Heart right ventricle (tissue), 16 donors: ENCODE data around the gene EXD3. TPM values are rescaled to one million over a fixed set of nuclear protein-coding genes. Genes with fewer than 3 reads are reported as not detected.

Experiments used
- ATAC-seq, 8 donors: fragments of 200-7000 bp; cut with Tn5 transposase; one replicate each; pipeline ENCODE4 v1.9.1; 2020; ENCODE audit warnings: mild to moderate bottlenecking in 8 of 8, moderate library complexity in 8 of 8, moderate number of reproducible peaks in 1 of 8
- DNase-seq, 2 donors: peaks; one replicate each; pipeline ENCODE4 v3.0.0-alpha.2; 2020
- H3K27ac ChIP-seq, 10 donors: fragments of 200-600 bp; sonication (generic) in 2 of 10; one replicate each; pipeline versions ENCODE4 v1.5.0 to v1.8.0; 2020 to 2022; ENCODE audit warnings: mild to moderate bottlenecking in 3 of 10
- H3K27me3 ChIP-seq, 7 donors: fragments of 200-600 bp; one replicate each; pipeline ENCODE4 v1.8.0; 2021 to 2022; ENCODE audit warnings: mild to moderate bottlenecking in 2 of 7
- H3K36me3 ChIP-seq, 9 donors: fragments of 200-600 bp; sonication (generic) in 1 of 9; one replicate each; pipeline versions ENCODE4 v1.5.0 to v1.8.0; 2020 to 2022; ENCODE audit warnings: mild to moderate bottlenecking in 2 of 9
- H3K4me1 ChIP-seq, 9 donors: fragments of 200-600 bp; sonication (generic) in 1 of 9; one replicate each; pipeline versions ENCODE4 v1.5.0 to v1.8.0; 2020 to 2022; ENCODE audit warnings: mild to moderate bottlenecking in 4 of 9
- H3K4me3 ChIP-seq, 10 donors: fragments of 200-600 bp; sonication (generic) in 2 of 10; one replicate each; pipeline versions ENCODE4 v1.5.0 to v1.8.0; 2020 to 2022; ENCODE audit warnings: mild to moderate bottlenecking in 7 of 10, moderate library complexity in 2 of 10
- H3K9me3 ChIP-seq, 11 donors: fragments of 200-600 bp in 10 of 11; sonication (generic) in 2 of 11; one replicate each; pipeline versions ENCODE4 v1.5.0 to v1.8.0; 2013 to 2022; ENCODE audit warnings: mild to moderate bottlenecking in 2 of 11, control low read depth in 1 of 11, moderate library complexity in 1 of 11
- WGBS, 2 donors: extraction: QIAGEN DNeasy Blood & Tissue Kit; methylation state at CpG; one replicate each; pipeline ENCODE4 v1.1.7; 2013; ENCODE audit warnings: inconsistent platforms in 1 of 2; 5-methylcytosine and 5-hydroxymethylcytosine counted together
- intact Hi-C, 10 donors: fragments of 100-400 bp; cut with DNase I; formaldehyde crosslinking; loops; one replicate each; pipeline versions ENCODE4 v1.11.1 to v1.14.2; 2022
- polyA plus RNA-seq, 2 donors: library from polyadenylated mRNA; stranded (reverse); fragments of 200-250 nt; gene quantifications; one replicate each; pipeline ENCODE4 v1.2.3, GENCODE V29; 2013
- total RNA-seq, 10 donors: library from RNA; stranded (reverse); fragmentation: NEBNext Ultra II Directional in 3 of 10; extraction: Animal tissue kit (Norgen Biotek cat#: 25700) in 3 of 10; gene quantifications; one replicate each; pipeline versions ENCODE4 v1.2.1 to v1.2.4, GENCODE V29; 2021 to 2023
- TF ChIP-seq, protein P1 (sequence below), 9 donors: fragments of 200-600 bp; sonication (generic) in 2 of 9; IDR thresholded peaks; one replicate each; pipeline versions ENCODE4 v1.5.0 to v1.8.0; 2021 to 2022; ENCODE audit warnings: antibody characterized with exemption in 9 of 9, mild to moderate bottlenecking in 5 of 9, moderate library complexity in 1 of 9
- donor health status: Arrhythmogenic right ventricular cardiomyopathy.
- donor health status: ischemic (EF 13 %, LVEDD 7.1; RV severe dilation, severe dysfunction).
- donor health status: healthy with polysubstance abuse.
- donor health status: DM: no; HTN: yes; CAD: no.
- donor health status: DM: no; HTN: no; CAD: no.
- donor health status: ischemic (EF 25% LVEDD 6.9; RV normal size, moderate dysfunction).
- donor health status: ischemic (EF 25% LVEDD 5.7; RV mildly dilated, moderate dysfunction).
- donor health status: healthy.
- donor health status: DM: yes; HTN: yes; CAD: no.
- donor health status: Ischemic cardiomyopathy.
- donor health status: ischemic (EF 35%, LVEDD 5.7; RV mildly dilated, moderate dysfunction).
- donor health status: nonischemic (EF 11% LVEDD 7.7; RV severe dilation, severe dysfunction).
- donor health status: DM: yes; HTN: yes; CAD: no.
- donor health status: PGD.
- donor health status: ischemic (EF 29% LVEDD 5.4; RV normal size, mild dysfunction).
- donor health status: nonischemic (EF 23%, LVEDD 6.1; RV moderate dilation, normal function).

Gene EXD3
- total and polyA plus RNA-seq, 12 donors: 5.8 to 33.0 (median 9.2) TPM

DNA sequence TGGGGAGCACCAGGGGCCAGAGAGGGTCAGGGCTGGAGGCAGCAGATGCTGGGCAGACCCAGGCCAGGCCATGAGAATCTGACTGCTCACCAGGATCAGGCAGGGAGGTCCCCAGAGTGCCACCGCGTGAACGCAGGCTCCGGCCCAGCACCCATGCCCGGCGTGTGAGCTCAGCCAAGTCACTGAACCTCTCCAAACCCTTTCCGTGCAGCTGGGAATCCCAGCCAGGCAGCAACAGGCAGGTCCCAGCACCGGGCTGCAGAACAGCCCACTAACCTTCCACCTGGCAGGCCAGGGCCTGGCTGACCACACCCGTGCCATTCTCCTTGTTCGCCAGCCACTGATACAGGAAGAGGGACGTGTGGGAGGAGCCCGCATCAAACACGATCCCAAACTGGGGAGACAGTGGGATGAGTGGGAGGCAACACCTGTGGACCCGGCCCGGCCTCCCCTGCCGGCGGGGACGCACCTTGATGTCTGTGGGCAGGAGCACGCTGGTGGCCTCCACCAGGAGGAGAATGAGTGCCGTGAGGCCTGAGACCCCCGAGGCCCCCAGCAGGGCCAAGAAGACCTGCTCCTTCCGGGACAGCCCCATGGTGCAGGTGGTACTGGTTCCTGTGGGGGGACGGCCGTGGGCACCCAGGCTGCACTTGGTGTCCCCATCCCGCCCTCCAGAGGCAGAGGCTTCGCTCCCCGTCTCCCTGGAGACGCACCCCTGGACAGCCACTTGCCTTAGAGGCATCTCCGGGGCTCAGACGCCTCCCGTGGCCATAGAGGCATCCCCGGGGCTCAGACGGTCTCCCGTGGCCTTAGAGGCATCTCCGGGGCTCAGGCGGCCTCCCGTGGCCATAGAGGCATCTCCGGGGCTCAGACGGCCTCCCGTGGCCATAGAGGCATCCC lies 15.0 kb upstream of the EXD3 start:
- intact Hi-C loops: loop anchor here in 2 of 10 donors (5.0 to 10.0 kb wide), 2 partner anchors 84 to 87 kb away; no protein-coding TSS in a partner anchor
- TF ChIP-seq, protein P1, sequence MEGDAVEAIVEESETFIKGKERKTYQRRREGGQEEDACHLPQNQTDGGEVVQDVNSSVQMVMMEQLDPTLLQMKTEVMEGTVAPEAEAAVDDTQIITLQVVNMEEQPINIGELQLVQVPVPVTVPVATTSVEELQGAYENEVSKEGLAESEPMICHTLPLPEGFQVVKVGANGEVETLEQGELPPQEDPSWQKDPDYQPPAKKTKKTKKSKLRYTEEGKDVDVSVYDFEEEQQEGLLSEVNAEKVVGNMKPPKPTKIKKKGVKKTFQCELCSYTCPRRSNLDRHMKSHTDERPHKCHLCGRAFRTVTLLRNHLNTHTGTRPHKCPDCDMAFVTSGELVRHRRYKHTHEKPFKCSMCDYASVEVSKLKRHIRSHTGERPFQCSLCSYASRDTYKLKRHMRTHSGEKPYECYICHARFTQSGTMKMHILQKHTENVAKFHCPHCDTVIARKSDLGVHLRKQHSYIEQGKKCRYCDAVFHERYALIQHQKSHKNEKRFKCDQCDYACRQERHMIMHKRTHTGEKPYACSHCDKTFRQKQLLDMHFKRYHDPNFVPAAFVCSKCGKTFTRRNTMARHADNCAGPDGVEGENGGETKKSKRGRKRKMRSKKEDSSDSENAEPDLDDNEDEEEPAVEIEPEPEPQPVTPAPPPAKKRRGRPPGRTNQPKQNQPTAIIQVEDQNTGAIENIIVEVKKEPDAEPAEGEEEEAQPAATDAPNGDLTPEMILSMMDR (IDR thresholded peaks at IDR 0.05): no peak
- Histone ChIP-seq H3K27ac (no peak overlapping the region), H3K4me1 (peaks cover 0 to 17% (median 5%) of the 10 kb centered on the region in 9 donors), H3K9me3 (peaks cover 0 to 3% (median 0%) of the 10 kb centered on the region in 11 donors), H3K27me3 (peaks cover 0 to 28% (median 17%) of the 10 kb centered on the region in 7 donors), H3K4me3 (no peak overlapping the region), H3K36me3 (no peaks in the 10 kb centered on the region)
- WGBS, 2 donors: 81 to 83% methylated on average over 40 of the region's 40 CpGs
- ATAC-seq (no peak), DNase-seq (peak in 1 of 2 donors; percentile 9)

DNA sequence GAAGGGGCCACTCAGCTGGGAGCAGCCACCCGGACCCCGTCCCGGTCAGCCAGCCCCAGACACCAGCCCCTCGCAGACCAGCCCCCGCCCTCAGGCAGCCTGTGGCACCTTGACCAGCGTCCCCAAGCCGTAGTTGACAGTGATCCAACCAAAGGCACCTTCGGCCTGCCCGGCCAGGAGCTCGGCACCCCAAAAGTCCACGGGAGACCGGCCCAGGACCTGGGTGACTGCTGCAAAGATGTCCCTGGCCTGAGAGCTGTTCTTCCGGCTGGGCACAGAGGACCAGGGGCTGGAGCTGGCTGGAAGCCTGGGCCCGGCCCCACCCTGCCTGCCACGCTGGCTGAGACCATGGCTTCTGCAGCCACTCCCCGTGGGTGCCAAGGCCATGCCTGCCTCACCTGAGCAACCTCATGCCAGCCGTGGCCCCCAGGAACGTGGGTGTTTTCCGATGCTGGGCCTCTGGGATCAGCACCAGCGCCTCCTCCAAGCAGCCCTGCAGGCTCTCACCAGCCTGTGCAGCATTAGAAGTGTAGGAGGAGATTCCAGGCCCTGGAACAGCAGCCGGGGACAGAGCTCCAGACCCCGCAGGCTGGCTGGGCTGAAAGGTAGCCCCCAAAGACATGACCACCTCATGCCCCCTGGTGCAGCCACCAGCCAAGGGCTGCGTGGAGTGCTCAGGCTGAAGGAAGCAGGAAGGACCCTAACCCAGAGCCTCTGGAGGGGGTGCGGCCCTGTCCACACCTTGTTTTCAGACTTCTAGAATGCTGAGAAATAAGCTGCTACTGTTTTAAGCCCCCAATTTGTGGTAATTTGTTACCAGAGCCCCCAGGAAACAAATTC lies 14.0 kb upstream of the EXD3 start:
- no peak for ATAC-seq
- no peak overlapping the region for H3K4me3 ChIP-seq
- peaks cover 0 to 13% (median 5%) of the 10 kb centered on the region in 9 donors for H3K4me1 ChIP-seq
- H3K9me3 ChIP-seq: peaks cover 0 to under 1% (median 0%) of the 10 kb centered on the region in 11 donors
- no peak overlapping the region for H3K27ac ChIP-seq
- H3K36me3 ChIP-seq: no peaks in the 10 kb centered on the region
- intact Hi-C loops: loop anchor here in 2 of 10 donors (5.0 to 10.0 kb wide), 2 partner anchors 85 to 88 kb away; no protein-coding TSS in a partner anchor
- DNase-seq: no peak
- TF ChIP-seq, protein P1 (IDR thresholded peaks at IDR 0.05): no peak
- 80 to 85% methylated on average over 24 of the region's 24 CpGs for WGBS, 2 donors
- H3K27me3 ChIP-seq: peaks cover 0 to 18% (median 8%) of the 10 kb centered on the region in 7 donors

DNA sequence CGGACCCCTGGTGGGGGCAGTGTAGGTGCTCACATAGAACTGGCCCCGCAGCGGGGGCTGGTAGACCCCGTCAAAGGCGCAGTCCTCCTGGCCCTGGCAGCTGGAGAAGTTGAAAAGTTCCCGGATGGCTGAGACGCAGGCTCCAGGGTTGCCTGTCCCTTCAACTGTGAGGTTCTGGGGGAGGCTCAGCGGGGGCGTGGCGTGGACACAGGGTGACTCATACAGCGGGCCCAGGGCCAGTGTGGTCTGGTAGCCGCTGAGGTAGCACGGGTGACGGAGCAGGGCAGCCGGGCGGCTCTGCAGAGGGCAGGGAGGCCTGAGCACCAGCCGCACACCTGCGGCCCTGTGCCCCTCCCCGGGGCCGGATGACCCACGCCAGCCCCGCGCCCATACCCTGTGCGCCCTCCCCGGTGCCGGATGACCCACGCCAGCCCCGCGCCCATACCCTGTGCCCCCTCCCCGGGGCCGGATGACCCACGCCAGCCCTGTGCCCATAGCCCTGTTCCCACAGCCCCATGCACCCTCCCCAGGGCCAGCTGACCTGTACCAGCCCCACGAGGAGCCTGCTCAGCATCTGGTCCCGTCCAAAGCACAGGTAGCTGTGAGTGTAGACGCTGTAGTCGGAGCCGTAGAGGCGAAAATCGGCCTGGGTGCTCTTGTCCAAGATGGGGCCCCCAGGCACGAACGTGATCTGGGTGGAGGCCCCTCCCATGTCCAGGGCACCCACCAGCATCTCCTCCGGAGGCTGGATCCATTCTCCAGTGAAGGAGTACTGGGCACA lies 13.2 kb upstream of the EXD3 start:
- DNase-seq: peak in 1 of 2 donors; percentile 50
- 77 to 87% methylated on average over 40 to 42 of the region's 42 CpGs for WGBS, 2 donors

More for the DNA sequence above, 13.2 kb upstream of the EXD3 start:
- no peak overlapping the region for H3K27ac ChIP-seq
- H3K27me3 ChIP-seq: peaks cover 0 to 10% (median 1%) of the 10 kb centered on the region in 7 donors
- TF ChIP-seq, protein P1 (IDR thresholded peaks at IDR 0.05): no peak
- H3K4me1 ChIP-seq: peaks cover 0 to 6% (median under 1%) of the 10 kb centered on the region in 9 donors
- intact Hi-C loops: loop anchor here in 2 of 10 donors (5.0 to 10.0 kb wide), 2 partner anchors 86 to 89 kb away; no protein-coding TSS in a partner anchor
- H3K36me3 ChIP-seq: no peaks in the 10 kb centered on the region
- H3K9me3 ChIP-seq: no peaks in the 10 kb centered on the region
- peak in 7 of 8 donors; percentile 10 to 68 (median 38) for ATAC-seq
- no peak overlapping the region for H3K4me3 ChIP-seq
